Type B pancreatic cell (in vitro differentiated cells): Measurements from ENCODE around the gene NIN. TPM values are rescaled to one million over a fixed set of nuclear protein-coding genes. Genes with fewer than 3 reads are reported as not detected.

ENCODE experiments used
- DNase-seq: peaks from one replicate; pipeline ENCODE4 v3.0.0; 2021; ENCODE audit warnings: mixed read lengths; ENCODE audit not compliant: unreplicated experiment; ENCODE audit errors: extremely low spot score
- H3K27ac Mint-ChIP-seq: 2 replicates; pipeline ENCODE4 v1.8.0; 2021; ENCODE audit warnings: mild to moderate bottlenecking, mixed read lengths
- H3K27me3 Mint-ChIP-seq: 2 replicates; pipeline ENCODE4 v1.8.0; 2021; ENCODE audit warnings: mixed read lengths
- H3K36me3 Mint-ChIP-seq: 2 replicates; pipeline ENCODE4 v1.8.0; 2021; ENCODE audit warnings: mixed read lengths
- H3K4me1 Mint-ChIP-seq: one replicate; pipeline ENCODE4 v1.8.0; 2021; ENCODE audit warnings: mixed read lengths; ENCODE audit not compliant: unreplicated experiment
- H3K4me3 Mint-ChIP-seq: 2 replicates; pipeline ENCODE4 v1.8.0; 2021; ENCODE audit warnings: mild to moderate bottlenecking, mixed read lengths
- H3K9me3 Mint-ChIP-seq: 2 replicates; pipeline ENCODE4 v1.8.0; 2021; ENCODE audit warnings: mixed read lengths
- CTCF ChIP-seq: fragments of 200-600 bp; sonication (generic); conservative IDR thresholded peaks from 2 replicates; pipeline ENCODE4 v1.5.0; 2021; ENCODE audit warnings: antibody characterized with exemption, mild to moderate bottlenecking
- total RNA-seq: library from RNA; stranded (reverse); gene quantifications from 2 replicates; pipeline ENCODE4 v1.2.1, GENCODE V29; 2021; ENCODE audit warnings: low replicate concordance

NIN gene
- total RNA-seq, 1 donor from 2014 or later = 40.5 TPM

- Mint-ChIP-seq H3K9me3 (no peaks in the 10 kb centered on the region), H3K36me3 (peaks cover 26% of the 10 kb centered on the region), H3K4me1 (no peaks in the 10 kb centered on the region), H3K4me3 (peak overlapping the region; percentile 20), H3K27ac (peak overlapping the region; percentile 72), H3K27me3 (no peaks in the 10 kb centered on the region)
- no peak for DNase-seq
- no peak for TF ChIP-seq CTCF
Measured at GRCh38 chr14:50734950-50735695, 95.8 kb downstream of the NIN start.

- Mint-ChIP-seq H3K27ac (no peak overlapping the region), H3K36me3 (peaks cover 33% of the 10 kb centered on the region), H3K4me1 (no peaks in the 10 kb centered on the region), H3K27me3 (no peaks in the 10 kb centered on the region), H3K4me3 (no peak overlapping the region), H3K9me3 (no peaks in the 10 kb centered on the region)
- TF ChIP-seq CTCF = no peak
- DNase-seq = no peak
Measured at GRCh38 chr14:50733494-50733893, 97.5 kb downstream of the NIN start.

GRCh38 chr14:50728836-50729235 is 102.1 kb downstream of the NIN start:
- Mint-ChIP-seq H3K4me1 (peaks cover 7% of the 10 kb centered on the region), H3K27me3 (no peaks in the 10 kb centered on the region), H3K4me3 (no peak overlapping the region), H3K27ac (no peak overlapping the region), H3K36me3 (peaks cover 49% of the 10 kb centered on the region), H3K9me3 (no peaks in the 10 kb centered on the region)
- no peak for DNase-seq
- TF ChIP-seq CTCF = no peak

- Mint-ChIP-seq H3K27me3 (no peaks in the 10 kb centered on the region), H3K4me1 (peaks cover 7% of the 10 kb centered on the region), H3K36me3 (peaks cover 46% of the 10 kb centered on the region), H3K4me3 (no peak overlapping the region), H3K27ac (no peak overlapping the region), H3K9me3 (no peaks in the 10 kb centered on the region)
- DNase-seq = no peak
- TF ChIP-seq CTCF = no peak
Measured at GRCh38 chr14:50726372-50727107, 104.4 kb downstream of the NIN start.

- Mint-ChIP-seq H3K36me3 (peaks cover 44% of the 10 kb centered on the region), H3K4me1 (peaks cover 7% of the 10 kb centered on the region), H3K4me3 (no peak overlapping the region), H3K27ac (no peak overlapping the region), H3K9me3 (no peaks in the 10 kb centered on the region), H3K27me3 (no peaks in the 10 kb centered on the region)
- no peak for TF ChIP-seq CTCF
- DNase-seq = no peak
Measured at GRCh38 chr14:50725761-50726160, 105.2 kb downstream of the NIN start.
